HG03196 (cell line): ENCODE measurements around the gene ADGRD1.

Experiments used
- ATAC-seq: cut with Tn5 transposase; IDR thresholded peaks from one replicate; pipeline ENCODE4 v1.9.1; 2021; ENCODE audit not compliant: unreplicated experiment

ADGRD1 gene

DNA sequence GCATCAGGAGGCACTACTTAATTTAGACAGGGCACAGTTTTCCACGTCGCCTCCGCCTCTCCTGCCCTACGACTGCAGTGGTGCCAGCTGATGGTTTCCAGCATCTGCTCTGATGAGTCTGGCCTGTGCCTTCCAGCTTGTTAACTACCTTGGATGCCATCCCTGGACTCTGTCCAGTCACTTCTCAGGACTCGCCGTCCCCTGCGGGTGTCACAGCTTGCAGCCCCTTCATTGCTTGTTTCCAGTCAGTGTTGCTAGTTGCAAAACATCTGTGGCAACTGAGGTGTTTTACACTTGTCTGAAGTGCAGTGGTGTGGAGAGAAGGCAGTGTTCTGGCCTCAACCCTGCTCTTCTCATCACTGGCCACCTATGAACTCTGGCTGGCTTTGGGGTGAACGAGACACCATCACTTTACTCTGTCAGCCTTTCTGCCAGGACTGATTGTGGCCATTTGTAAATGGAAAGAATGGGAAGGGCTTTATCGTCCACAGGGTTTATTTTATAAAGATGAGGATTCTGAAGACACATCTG, 8.3 kb downstream of the ADGRD1 start:
- no peak for ATAC-seq

- ATAC-seq: no peak
Observed at GRCh38 chr12:130965214-130965613, 11.5 kb downstream of the ADGRD1 start.

GRCh38 chr12:130965668-130966067, 12.0 kb downstream of the ADGRD1 start:
- ATAC-seq: no peak

DNA sequence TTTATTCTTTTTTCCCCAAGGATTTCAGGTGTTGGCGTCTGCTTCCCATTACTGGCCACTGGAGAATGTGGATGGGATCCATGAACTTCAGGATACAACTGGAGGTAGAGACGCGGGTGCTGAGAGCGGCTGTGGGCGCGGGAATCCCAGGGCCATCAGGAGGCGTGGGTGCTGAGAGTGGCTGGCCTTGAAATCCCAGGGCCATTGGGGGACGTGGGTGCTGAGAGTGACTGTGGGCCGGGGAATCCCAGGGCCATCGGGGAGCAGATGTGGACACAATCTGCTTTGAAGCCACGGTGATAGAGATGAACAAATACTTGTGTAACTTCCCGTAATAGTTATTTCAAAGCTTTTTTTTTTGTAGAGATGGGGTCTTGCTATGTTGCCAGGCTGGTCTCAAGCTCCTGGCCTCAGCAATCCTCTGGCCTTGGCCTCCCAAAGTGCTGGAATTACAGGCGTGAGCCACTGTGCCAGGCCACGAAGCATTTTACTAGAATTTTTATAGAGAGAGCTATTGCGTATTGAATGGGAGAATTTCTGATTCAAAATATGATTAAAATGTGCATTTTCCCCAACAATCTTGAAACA, 12.8 kb downstream of the ADGRD1 start:
- ATAC-seq: no peak

DNA sequence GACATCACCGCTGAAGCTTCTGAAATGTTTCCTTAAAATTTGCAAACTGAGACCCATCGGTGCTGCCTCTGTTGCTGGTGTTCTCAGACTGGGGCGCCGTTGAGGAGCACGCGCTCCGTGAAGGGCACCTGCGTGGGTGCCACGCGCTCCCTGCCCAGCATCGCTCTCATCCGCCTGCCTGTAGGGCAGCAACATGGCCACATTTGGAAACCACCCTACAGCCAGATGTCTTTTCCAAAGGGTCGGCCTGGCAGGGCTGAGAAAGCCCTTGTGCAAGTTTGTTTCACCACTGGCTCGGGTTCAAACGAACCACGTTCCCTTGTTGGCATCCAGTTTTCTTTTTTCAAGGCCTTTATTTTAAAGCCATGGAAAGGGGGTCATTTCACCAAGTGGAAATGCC, 13.9 kb downstream of the ADGRD1 start:
- ATAC-seq: no peak

DNA sequence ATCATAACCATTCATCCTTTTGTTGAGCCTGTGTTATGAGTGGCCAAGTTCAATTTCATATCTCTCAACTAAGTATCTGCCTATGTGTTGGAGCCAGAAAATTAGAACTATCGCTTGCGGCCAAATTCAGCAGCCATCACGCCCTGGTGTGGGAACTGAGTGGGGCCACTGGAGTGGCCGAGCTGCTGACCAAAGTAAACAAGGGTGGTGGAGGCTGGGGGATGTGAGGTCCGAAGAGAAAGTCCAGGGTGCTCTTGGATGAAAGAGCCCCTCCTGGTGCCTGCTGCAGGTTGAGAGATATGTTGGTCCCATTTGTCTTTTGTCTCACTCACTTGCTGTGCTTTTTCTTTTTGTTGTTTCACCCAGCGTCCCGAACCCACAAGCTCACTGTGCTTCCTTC, 14.9 kb downstream of the ADGRD1 start:
- no peak for ATAC-seq

- no peak for ATAC-seq
Observed at GRCh38 chr12:130969223-130969622, 15.5 kb downstream of the ADGRD1 start.

- peak; percentile 66 for ATAC-seq
Observed at GRCh38 chr12:130970165-130970907, 16.6 kb downstream of the ADGRD1 start.

GRCh38 chr12:130970908-130971233, 17.2 kb downstream of the ADGRD1 start:
- ATAC-seq: no peak

GRCh38 chr12:130971925-130972585, 18.3 kb downstream of the ADGRD1 start:
- ATAC-seq: no peak

DNA sequence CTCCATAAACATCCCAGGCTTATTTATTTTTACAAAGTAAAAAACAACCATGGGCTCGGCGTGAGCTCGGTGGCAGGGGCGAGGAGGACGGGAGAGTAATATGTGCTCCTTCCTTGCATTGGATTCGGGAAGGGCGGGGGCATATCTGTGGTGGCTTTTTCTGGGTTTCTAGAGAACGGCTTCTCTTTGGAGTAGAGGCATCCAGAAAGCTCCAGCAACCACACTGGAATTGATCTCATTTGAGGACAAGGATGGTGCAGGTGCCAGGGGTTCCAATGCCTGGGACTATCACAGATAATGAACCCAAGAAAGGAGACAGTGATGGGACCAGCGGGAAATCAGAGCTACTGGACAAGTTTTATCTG, 18.9 kb downstream of the ADGRD1 start:
- ATAC-seq: no peak

GRCh38 chr12:130973109-130973508, 19.4 kb downstream of the ADGRD1 start:
- no peak for ATAC-seq

GRCh38 chr12:130973906-130974305, 20.2 kb downstream of the ADGRD1 start:
- ATAC-seq: no peak

DNA sequence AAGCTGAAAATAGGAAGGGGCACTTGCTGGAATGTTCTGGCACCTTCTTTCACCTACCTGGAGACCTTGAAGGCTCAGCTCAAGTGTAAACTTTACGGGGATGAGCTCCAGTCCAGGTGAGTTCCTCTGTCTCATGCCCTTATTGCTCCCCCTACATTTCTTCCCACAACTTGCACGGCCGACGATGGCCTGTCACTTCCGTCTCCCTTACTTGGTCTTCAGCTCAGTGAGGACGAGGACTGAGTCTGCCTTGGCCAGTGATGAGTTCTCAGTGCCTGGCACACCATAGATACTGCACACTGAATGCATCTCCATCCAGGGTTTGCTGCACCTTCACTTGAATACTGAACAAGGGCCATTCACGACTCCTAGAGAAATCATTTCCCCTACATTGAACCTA, 21.4 kb downstream of the ADGRD1 start:
- no peak for ATAC-seq

GRCh38 chr12:130976171-130976720, 22.5 kb downstream of the ADGRD1 start:
- no peak for ATAC-seq

DNA sequence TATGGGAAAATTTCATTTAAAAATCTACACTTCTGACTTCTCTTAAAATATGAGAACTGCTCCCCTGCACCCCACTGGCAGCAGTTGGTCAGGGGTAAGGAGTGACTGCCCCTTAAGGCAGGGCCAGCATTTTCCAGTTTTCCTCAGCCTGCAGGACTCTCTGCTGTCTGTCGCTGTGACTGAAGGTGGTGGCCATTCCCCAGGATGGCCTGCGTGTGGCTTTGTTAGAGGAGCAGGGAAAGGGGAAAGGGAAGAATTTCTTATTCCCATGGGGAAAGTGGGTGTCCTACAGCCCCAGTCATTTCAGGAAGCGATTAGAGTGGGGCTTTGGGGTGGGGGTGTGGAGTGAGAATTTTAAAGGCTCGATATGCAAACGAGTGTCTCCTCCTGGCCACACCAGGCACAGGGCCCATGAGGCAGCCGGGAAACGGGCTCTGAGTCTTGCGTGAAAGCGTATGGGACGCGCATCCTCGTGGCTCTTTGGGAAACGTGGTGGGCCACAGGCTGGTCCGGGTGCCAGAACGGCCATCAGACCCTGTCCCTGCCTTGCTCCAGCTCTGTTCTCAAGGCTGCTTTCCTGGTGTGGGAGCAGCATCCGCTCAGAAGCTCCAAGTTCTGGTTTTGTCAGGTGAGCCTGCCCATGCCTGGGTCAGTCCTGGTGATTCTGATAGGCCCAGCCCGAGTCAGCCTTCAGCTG, 23.5 kb downstream of the ADGRD1 start:
- no peak for ATAC-seq

DNA sequence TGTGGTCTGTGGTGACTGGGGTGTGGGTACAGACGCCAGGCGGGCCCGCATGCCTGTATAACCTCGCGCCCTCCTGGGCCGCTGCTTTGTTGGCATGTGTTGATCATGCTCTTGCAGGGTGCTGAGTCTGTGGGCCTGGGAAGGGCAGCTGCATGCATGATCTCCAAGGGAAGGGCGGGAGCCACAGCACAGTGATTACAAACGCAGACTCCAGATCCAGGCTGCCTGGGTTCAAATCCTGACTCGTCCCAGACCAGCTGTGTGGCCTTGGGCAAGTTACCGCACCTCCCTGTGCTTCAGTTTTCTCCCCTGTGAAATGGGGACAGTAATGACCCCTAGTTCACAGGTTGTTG, 24.0 kb downstream of the ADGRD1 start:
- no peak for ATAC-seq

- no peak for ATAC-seq
Observed at GRCh38 chr12:130978785-130979184, 25.1 kb downstream of the ADGRD1 start.

GRCh38 chr12:130981074-130981742, 27.5 kb downstream of the ADGRD1 start:
- ATAC-seq: no peak

DNA sequence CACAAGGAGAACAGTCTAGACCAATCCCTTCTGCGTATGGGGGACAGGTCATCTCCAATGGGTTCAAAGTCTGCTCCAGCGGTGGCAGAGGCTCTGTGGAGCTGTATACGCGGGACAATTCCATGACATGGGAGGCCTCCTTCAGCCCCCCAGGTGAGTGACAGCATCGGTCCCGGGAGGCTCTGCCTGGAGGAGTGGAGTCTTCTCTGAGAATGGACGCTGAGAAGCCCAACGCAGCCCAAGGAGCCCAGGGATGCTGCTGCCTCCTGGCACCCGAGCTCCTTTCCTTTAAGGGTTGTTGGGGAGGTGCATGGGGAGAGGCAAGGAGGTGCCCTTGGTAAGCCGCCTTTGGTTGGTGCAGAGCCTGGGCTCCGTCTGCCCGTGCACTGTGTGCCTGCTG, 28.2 kb downstream of the ADGRD1 start:
- ATAC-seq: no peak
